CD4-positive, alpha-beta T cell treated with Interleukin-15 for 1 hour (primary cell): ENCODE measurements around the gene NUP37.
"Not testable (repeated sequence)": the region's sequence is repeated elsewhere in the genome, so short reads cannot be mapped to it uniquely, and the experiment has no call there.

ENCODE experiments used
- DNase-seq: peaks from one replicate; pipeline ENCODE4 v3.0.0-alpha.2; 2020

NUP37 gene

GRCh38 chr12:102119674-102120563 lies at the start of gene NUP37, which contains the start of gene PARPBP:
TSS of gene NUP37 (minus strand) at chr12:102120114. CDS start at chr12:102118518, 1,596 bp downstream.
TSS of gene PARPBP (plus strand) at chr12:102120183. CDS start at chr12:102123889, 3,706 bp downstream.
- DNase-seq = peak; percentile 89

GRCh38 chr12:102167821-102168604 lies 48.1 kb upstream of the NUP37 start:
- DNase-seq = no peak

- no peak for DNase-seq
These were observed 43.5 kb upstream of the NUP37 start for GRCh38 chr12:102163383-102163782.

GRCh38 chr12:102155206-102155605 lies 35.3 kb upstream of the NUP37 start:
- not testable (repeated sequence) for DNase-seq

GRCh38 chr12:102147062-102147587 lies 27.2 kb upstream of the NUP37 start:
- not testable (repeated sequence) for DNase-seq

- no peak for DNase-seq
These were observed 24.3 kb upstream of the NUP37 start for GRCh38 chr12:102144221-102144620.

GRCh38 chr12:102142866-102143373 lies 23.0 kb upstream of the NUP37 start:
- DNase-seq = not testable (repeated sequence)

- DNase-seq = not testable (repeated sequence)
These were observed 17.7 kb upstream of the NUP37 start for GRCh38 chr12:102137619-102138018.

GRCh38 chr12:102131442-102131841 lies 11.5 kb upstream of the NUP37 start:
- DNase-seq = not testable (repeated sequence)

GRCh38 chr12:102130720-102131119 lies 10.8 kb upstream of the NUP37 start:
- DNase-seq = not testable (repeated sequence)

- DNase-seq = not testable (repeated sequence)
These were observed 1.4 kb upstream of the NUP37 start for GRCh38 chr12:102121328-102121727.

- DNase-seq = no peak
These were observed 972 bp upstream of the NUP37 start for GRCh38 chr12:102120886-102121285.

- no peak for DNase-seq
These were observed 605 bp upstream of the NUP37 start for GRCh38 chr12:102120564-102120873.

- DNase-seq = no peak
These were observed 1.0 kb downstream of the NUP37 start for GRCh38 chr12:102118874-102119273.

GRCh38 chr12:102116392-102116791 lies 3.5 kb downstream of the NUP37 start:
- DNase-seq = no peak

- DNase-seq = no peak
These were observed 5.7 kb downstream of the NUP37 start for GRCh38 chr12:102114212-102114611.

GRCh38 chr12:102110782-102111181 lies 9.1 kb downstream of the NUP37 start:
- no peak for DNase-seq

- DNase-seq = no peak
These were observed 11.9 kb downstream of the NUP37 start for GRCh38 chr12:102107970-102108369.

GRCh38 chr12:102106905-102107304 lies 13.0 kb downstream of the NUP37 start:
- DNase-seq = no peak

GRCh38 chr12:102096855-102097254 lies 23.1 kb downstream of the NUP37 start:
- no peak for DNase-seq

- DNase-seq = no peak
These were observed 24.1 kb downstream of the NUP37 start for GRCh38 chr12:102095677-102096263.

GRCh38 chr12:102093319-102093718 lies 26.6 kb downstream of the NUP37 start:
- no peak for DNase-seq
